Peyer's patch (tissue), 4 donors: ENCODE measurements around the gene DDI1.

Experiments
- POLR2A ChIP-seq, 2 donors: fragments of 450-650 bp; IDR thresholded peaks; one replicate each; pipeline ENCODE4 v1.5.1; 2017; ENCODE audit warnings: antibody characterized with exemption in 2 of 2, mild to moderate bottlenecking in 2 of 2, moderate library complexity in 2 of 2
- TF ChIP-seq, protein P1 (sequence below), 6 experiments: fragments of 450-650 bp in 4 of 6; fragments of 200-600 bp in 2 of 6; sonication (generic) in 1 of 6; IDR thresholded peaks; one replicate each; pipeline ENCODE4 v1.5.1; 2017 to 2019; ENCODE audit warnings: antibody characterized with exemption in 6 of 6, mild to moderate bottlenecking in 3 of 6, moderate library complexity in 1 of 6

DNA sequence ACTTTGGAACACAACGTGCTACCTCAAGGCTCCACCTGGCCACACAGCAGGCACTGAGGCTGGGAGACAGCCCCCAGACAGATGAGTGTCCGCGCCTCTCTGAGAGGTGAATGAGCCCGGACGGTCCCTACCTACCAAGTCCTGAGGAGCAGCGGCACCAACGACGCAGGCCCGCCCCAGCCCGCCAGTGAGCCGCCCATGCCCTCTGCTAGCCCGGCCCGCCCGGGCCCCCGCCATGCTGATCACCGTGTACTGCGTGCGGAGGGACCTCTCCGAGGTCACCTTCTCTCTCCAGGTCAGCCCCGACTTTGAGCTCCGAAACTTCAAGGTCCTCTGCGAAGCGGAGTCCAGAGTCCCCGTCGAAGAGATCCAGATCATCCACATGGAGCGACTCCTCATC is at the start of gene DDI1:
- no peak for TF ChIP-seq POLR2A (IDR thresholded peaks at IDR 0.05)
- TF ChIP-seq, protein P1, sequence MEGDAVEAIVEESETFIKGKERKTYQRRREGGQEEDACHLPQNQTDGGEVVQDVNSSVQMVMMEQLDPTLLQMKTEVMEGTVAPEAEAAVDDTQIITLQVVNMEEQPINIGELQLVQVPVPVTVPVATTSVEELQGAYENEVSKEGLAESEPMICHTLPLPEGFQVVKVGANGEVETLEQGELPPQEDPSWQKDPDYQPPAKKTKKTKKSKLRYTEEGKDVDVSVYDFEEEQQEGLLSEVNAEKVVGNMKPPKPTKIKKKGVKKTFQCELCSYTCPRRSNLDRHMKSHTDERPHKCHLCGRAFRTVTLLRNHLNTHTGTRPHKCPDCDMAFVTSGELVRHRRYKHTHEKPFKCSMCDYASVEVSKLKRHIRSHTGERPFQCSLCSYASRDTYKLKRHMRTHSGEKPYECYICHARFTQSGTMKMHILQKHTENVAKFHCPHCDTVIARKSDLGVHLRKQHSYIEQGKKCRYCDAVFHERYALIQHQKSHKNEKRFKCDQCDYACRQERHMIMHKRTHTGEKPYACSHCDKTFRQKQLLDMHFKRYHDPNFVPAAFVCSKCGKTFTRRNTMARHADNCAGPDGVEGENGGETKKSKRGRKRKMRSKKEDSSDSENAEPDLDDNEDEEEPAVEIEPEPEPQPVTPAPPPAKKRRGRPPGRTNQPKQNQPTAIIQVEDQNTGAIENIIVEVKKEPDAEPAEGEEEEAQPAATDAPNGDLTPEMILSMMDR (IDR thresholded peaks at IDR 0.05) = no peak
